GM18505 (cell line): ENCODE results near the gene CCDC178.

Source experiments
- ATAC-seq: cut with Tn5 transposase; IDR thresholded peaks from one replicate; pipeline ENCODE4 v1.9.1; 2021; ENCODE audit not compliant: unreplicated experiment
- POLR2A ChIP-seq: IDR thresholded peaks from 4 replicates; pipeline ENCODE4 v1.6.1; 2011; ENCODE audit warnings: borderline replicate concordance; ENCODE audit not compliant: insufficient read depth, insufficient read length; ENCODE audit errors: extremely low read depth

The CCDC178 gene

DNA sequence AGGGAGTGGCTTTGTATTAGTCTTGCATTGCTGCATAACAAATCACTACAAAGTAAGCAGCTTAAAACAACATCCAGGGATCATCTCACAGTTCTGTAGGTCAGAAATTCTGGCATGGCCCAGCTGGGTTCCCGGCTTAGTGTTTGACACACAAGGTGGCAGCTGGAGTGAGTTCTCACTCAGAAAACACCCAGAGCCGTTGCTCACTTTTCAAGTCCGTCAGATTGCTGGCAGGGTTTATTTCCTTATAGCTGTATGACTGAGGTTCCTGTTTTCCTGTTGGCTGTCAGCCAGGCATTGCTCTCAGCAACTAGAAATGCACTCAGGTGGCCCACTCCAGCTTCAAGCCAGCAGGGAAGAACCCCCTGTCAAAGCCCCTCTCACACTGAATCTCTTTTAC lies 324.1 kb downstream of the CCDC178 start:
- TF ChIP-seq POLR2A, result no peak
- no peak for ATAC-seq

DNA sequence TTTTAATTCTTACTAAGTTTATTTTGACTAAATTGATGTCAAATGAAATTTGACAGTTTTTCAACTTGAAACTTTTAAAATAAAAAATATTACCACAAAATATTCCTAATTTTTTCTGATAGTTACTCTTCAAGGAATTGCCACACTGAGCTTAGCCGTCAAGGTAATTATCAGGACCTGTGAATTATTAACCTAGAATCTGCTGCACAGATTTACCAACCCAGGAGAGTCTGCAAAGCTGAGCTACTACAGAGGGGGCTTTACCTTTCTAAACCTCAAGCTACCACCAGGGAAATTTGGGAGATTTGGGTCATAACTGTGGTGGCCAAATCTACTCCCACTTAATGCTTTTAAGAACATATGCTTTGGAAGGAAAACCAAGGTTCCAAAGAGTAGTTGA lies 324.6 kb downstream of the CCDC178 start:
- no peak for ATAC-seq

GRCh38 chr18:33115476-33115875 lies 325.0 kb downstream of the CCDC178 start:
- no peak for ATAC-seq
- no peak for TF ChIP-seq POLR2A

More for the DNA sequence above, 324.6 kb downstream of the CCDC178 start:
- TF ChIP-seq POLR2A, result no peak

DNA sequence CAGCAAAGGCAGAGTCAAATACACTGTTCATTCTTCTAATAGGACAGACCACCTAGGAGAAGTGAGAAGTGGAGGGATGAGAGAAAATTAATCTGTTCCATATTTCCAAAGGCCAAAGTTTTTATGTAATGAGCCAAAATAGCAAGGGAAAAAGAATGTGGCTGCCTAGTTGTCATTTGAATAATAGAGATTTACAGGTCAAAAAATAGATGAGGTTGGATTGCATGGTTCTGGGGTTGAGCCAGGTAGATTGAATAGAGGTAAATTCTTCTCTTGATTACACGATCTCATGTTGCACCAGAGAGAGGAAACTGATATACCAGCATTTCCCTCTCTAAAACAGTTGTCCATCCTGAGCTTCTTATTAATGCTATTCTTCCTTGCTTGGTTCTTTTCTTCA lies 325.8 kb downstream of the CCDC178 start:
- ATAC-seq, result no peak
- no peak for TF ChIP-seq POLR2A

DNA sequence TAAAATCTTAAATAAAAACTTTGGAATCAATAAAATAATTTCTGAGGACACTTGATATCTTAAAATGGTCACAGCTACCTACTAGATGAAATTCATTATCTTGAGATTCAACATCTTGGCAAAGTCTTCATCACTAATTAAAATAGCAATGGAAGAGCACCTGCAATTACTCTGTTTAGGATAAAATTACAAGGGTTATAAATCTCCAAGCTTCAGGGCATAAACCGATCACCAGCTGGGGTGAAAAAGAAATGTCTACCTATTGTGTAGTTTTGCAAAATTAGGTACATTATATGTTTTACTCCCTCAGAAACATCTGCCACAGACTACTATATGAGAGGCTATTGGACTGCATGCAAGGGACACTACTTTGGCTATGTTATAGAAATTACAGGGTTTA lies 327.1 kb downstream of the CCDC178 start:
- ATAC-seq, result no peak
- no peak for TF ChIP-seq POLR2A

GRCh38 chr18:33107511-33107910 lies 333.0 kb downstream of the CCDC178 start:
- ATAC-seq, result no peak

DNA sequence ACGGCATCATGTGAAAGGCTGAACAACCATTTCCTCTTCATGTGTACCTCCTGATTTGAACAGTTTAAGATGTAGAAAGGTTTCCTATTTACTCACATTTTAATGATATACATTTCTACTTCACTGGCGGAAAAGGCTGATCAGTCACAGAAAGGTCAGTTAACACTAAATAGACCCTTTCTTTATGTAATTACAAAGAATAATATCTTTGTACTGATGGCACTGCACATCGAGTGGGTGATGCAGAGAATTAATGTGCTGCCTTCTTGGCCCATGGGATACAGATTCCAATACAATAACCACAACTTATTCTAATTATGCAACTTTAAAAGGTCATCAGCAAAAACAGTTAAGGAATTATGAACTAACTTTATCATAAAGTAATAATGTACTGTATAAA lies 339.2 kb downstream of the CCDC178 start:
- TF ChIP-seq POLR2A, result no peak
- ATAC-seq, result no peak

More at GRCh38 chr18:33107511-33107910, 333.0 kb downstream of the CCDC178 start:
- TF ChIP-seq POLR2A, result no peak

GRCh38 chr18:33099626-33100025 lies 340.9 kb downstream of the CCDC178 start:
- no peak for ATAC-seq
- no peak for TF ChIP-seq POLR2A

DNA sequence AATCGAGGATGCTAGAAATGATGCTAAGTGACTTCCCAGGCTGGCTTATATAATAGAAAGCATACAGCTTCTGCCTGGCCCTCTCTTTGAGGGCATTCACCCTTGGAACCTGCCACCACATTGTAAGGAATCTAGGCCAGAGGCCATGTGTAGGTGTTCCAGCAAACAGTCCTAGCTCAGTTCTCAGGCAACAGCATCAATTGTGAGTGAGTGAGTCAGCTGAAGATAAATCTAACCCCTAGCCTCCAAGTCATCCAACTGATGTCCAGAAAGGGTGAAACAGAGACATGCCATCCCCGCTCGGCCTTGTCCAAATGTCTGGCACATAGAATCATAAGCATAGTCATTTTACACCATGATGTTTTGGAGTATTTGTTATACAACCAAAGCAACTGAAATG lies 343.4 kb downstream of the CCDC178 start:
- TF ChIP-seq POLR2A, result no peak
- no peak for ATAC-seq

DNA sequence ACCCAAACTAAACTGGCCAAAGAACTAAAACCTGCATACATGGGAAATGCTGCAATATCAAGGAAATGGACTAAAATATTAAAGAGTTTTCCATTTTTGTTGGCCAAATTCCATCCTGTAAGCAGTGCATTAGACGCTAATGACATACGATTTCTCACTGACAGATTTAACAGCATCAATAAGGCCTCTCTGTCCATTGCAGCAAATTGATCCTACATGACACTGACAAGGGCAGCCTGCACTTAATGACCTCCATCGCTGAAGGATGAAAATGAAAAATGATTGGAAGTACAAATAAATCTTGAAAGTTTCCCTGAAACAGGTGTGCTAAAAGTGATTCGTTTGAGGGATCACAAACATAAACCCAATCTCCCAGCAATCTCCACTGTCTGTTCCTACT lies 350.1 kb downstream of the CCDC178 start:
- no peak for TF ChIP-seq POLR2A
- ATAC-seq, result no peak

GRCh38 chr18:33076601-33077000 lies 363.9 kb downstream of the CCDC178 start:
- TF ChIP-seq POLR2A, result no peak
- ATAC-seq, result no peak

- no peak for TF ChIP-seq POLR2A
Observed at GRCh38 chr18:33074125-33074524, 366.4 kb downstream of the CCDC178 start.

GRCh38 chr18:33062834-33063364 lies 377.6 kb downstream of the CCDC178 start:
- no peak for ATAC-seq
- TF ChIP-seq POLR2A, result no peak

More at GRCh38 chr18:33074125-33074524, 366.4 kb downstream of the CCDC178 start:
- no peak for ATAC-seq

- no peak for ATAC-seq
- no peak for TF ChIP-seq POLR2A
Observed at GRCh38 chr18:33052886-33053285, 387.6 kb downstream of the CCDC178 start.

- ATAC-seq, result no peak
- TF ChIP-seq POLR2A, result no peak
Observed at GRCh38 chr18:33051407-33051806, 389.1 kb downstream of the CCDC178 start.
